Measurements from ENCODE around the gene PPP5C. TPM values are rescaled to one million over a fixed set of nuclear protein-coding genes. Genes with fewer than 3 reads are reported as not detected.
"Not testable (repeated sequence)": the region's sequence is repeated elsewhere in the genome, so short reads cannot be mapped to it uniquely, and the experiment has no call there.

The PPP5C gene
- total RNA-seq, 2 experiments from 2014 or later, result 84.6 to 85.1 TPM

DNA sequence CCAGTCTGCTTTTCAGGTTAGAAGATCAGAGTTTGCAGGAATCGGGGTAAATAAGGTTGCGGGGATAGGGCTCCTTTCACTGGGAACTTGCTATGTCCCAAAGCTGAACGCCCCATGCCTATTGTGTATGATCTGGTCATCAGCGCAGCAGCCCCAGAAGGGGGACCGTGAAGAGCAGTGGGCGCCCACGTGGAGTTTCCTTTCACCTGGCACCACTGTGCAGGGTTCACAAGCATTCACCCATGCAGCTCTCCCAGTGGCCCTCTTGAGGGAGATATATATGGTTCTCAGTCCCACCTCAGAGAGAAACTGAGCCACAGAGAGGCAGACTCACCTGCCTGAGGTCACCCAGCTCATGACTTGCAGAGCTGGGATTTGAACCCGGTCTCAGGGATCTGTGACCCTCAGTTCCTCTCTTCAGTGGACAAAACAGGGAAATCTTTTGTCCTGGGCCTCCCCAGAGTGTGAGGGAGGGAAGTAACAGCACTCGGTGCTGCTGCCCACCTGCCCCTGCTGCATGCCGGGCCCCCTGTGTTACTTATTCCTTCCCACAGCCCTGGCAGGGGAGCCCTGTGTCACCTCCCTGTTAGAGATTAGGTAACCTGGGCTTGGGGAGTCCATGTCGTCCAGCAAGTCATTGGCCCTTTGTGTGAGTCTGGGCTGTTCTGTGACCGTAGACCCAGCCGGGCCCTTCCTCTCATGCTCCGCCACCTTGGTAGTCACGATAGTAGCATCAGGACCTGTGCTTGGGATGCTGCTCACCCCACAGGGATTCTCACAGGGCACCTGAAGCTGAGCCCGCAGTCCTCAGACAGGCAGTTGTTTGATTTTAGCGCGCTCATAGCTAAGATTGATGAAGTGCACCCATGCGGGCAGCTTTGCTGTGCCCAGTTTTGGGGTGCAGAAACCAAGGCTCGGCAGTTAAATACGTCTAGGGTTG lies 27.9 kb downstream of the PPP5C start:
- Mint-ChIP-seq H3K4me3 (no peak overlapping the region), H3K27ac (no peak overlapping the region), H3K36me3 (ENCODE audit: low read depth) (peaks cover 38% of the 10 kb centered on the region), H3K27me3 (no peaks in the 10 kb centered on the region), H3K4me1 (peaks cover 16% of the 10 kb centered on the region), H3K9me3 (no peaks in the 10 kb centered on the region)
- DNase-seq, result no peak
- POLR2A ChIA-PET, result no interaction called here
- CTCF ChIA-PET, result no interaction called here

DNA sequence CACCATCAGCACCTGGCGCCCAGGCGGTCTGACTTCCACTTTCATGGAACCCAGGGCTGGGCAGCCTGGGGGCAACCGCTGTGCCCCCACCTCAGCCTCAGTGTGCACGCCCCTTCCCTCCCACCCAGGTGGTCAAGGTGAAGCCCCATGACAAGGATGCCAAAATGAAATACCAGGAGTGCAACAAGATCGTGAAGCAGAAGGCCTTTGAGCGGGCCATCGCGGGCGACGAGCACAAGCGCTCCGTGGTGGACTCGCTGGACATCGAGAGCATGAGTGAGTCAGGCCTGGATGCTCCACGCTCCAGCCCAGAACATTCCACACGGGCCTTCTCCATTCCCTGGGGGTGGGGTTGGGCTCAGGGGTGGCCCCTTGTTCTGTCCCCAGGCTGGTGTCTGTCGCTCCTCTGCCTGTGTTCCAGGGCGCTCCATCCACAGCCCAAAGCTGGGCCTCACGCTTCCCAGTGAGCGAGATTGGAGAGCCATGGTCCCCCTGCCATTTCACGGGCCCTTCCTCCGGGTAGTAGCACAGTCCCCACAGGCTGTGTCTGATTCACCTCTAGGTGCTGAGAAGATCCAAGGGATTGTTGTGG lies 28.7 kb downstream of the PPP5C start:
- POLR2A ChIA-PET, DNase-seq, H3K27me3 Mint-ChIP-seq, H3K27ac Mint-ChIP-seq, H3K4me3 Mint-ChIP-seq, H3K9me3 Mint-ChIP-seq, CTCF ChIA-PET: not testable (repeated sequence)
- peaks cover 16% of the 10 kb centered on the region for H3K4me1 Mint-ChIP-seq
- H3K36me3 Mint-ChIP-seq (ENCODE audit: low read depth), result peaks cover 42% of the 10 kb centered on the region

DNA sequence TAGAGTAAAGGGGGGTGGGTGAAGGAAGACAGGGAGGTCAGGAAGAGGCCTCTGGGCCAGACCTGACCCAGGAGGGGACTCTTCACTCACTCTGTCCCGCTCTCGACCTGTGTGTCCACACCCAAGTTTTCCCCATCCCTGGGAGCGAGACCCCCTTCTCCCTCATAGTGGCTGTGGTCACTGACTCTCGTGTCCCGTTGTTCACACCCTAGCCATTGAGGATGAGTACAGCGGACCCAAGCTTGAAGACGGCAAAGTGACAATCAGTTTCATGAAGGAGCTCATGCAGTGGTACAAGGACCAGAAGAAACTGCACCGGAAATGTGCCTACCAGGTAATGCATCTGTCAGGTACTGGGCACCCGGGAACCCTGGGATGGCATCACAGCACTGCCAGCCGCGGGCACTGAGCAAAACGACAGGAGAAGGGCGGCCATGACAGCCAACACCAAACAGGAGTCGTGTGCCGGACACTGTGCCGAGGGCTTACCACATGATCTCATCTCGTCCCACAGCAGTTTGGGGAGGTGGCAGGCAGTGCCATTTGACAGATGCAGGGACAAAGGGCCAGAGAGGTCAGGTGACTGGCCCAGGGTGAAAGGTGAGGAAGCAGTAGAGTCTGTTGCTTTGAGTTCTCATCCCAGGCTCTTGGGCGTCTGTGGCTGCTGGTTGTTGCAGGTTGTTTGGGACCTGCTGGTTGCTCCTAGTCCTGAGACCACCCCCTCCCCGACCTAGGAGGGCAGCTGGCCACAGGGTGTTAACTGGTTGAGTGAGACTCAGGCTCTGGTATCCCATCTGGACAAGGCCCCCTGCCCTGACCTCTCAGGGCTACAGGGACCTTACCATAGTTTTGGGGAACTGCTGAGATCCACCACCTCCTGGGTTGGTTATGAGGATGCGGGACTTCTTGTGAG lies 29.6 kb downstream of the PPP5C start:
- Mint-ChIP-seq H3K4me1 (peaks cover 9% of the 10 kb centered on the region), H3K36me3 (ENCODE audit: low read depth) (peaks cover 44% of the 10 kb centered on the region), H3K9me3 (no peaks in the 10 kb centered on the region), H3K27me3 (no peaks in the 10 kb centered on the region), H3K4me3 (no peak overlapping the region), H3K27ac (no peak overlapping the region)
- DNase-seq, result no peak
- ChIA-PET POLR2A (no interaction called here), CTCF (interaction anchor here (0.6 to 1.1 kb wide), 2 partner anchors 16 to 26 kb away, joined by 3 read pairs; no protein-coding TSS in a partner anchor)

DNA sequence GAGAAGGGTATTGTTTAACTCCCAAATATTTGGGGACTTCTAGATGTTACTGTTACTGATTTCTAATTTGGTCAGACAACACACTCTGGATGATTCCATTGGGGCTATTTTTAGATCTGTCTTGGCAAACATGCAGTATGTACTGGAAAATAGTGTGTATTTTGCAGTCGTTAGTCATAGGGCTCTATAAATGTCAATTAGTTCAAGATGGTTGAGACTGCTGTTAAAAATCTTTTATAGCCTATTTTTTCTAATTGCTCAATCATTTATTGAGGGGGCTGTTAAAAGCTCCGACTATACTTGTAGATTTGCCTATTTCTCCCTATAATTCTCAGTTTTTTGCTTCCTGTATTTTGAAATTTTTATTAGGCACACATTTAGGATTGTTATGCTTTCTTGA lies 31.4 kb downstream of the PPP5C start:
- Mint-ChIP-seq H3K36me3 (ENCODE audit: low read depth) (peaks cover 56% of the 10 kb centered on the region), H3K4me3 (no peak overlapping the region), H3K9me3 (no peaks in the 10 kb centered on the region), H3K27me3 (no peaks in the 10 kb centered on the region), H3K4me1 (no peaks in the 10 kb centered on the region), H3K27ac (no peak overlapping the region)
- ChIA-PET CTCF (interaction anchor here (1.0 kb wide), 1 partner anchor 14 kb away, joined by 4 read pairs; no protein-coding TSS in a partner anchor), POLR2A (no interaction called here)
- DNase-seq, result no peak

DNA sequence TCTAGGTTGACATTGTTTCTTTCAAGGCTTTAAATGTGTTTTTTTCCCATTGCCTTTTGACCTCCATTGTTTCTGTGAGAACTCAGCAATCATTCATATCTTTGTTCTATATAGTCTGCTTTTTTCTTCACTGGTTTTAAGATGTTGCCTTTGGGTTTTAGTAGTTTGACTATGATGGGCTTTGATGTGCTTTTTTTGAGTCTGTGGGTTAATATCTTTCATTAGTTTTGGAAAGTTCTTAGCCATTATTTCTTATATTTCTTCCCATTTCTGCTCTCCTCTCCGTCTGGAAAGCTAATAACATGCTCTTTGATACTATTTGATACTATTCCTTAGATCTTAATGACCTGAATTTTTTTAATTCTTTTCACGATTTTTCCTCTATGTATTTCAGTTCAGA lies 33.8 kb downstream of the PPP5C start:
- Mint-ChIP-seq H3K36me3 (ENCODE audit: low read depth) (peaks cover 70% of the 10 kb centered on the region), H3K27ac (no peak overlapping the region)

DNA sequence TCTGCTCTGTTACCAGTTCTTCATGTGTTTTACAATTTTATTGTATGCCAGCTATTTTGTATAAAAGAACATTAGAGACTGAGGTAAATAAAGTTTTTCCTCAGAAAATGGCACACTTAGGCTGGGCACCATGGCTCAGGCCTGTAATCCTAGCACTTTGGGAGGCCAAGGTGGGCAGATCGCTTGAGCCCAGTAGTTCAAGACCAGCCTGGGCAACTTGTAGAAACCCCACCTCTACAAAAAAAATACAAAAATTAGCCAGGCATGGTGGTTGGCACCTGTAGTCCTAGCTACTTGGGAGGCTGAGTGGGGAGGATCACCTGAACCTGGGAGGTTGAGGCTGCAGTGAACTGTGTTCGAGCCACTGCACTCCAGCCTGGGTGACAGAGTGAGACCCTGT lies 34.5 kb downstream of the PPP5C start:
- POLR2A ChIA-PET, result interaction anchor here (1.0 kb wide), 1 partner anchor 14 kb away, joined by 3 read pairs; no protein-coding TSS in a partner anchor
- Mint-ChIP-seq H3K4me1 (no peaks in the 10 kb centered on the region), H3K27me3 (no peaks in the 10 kb centered on the region), H3K36me3 (ENCODE audit: low read depth) (peaks cover 68% of the 10 kb centered on the region), H3K27ac (no peak overlapping the region), H3K4me3 (no peak overlapping the region), H3K9me3 (no peaks in the 10 kb centered on the region)
- no peak for DNase-seq
- CTCF ChIA-PET, result interaction anchor here (1.8 kb wide), 1 partner anchor 14 kb away, joined by 5 read pairs; no protein-coding TSS in a partner anchor

More for the DNA sequence above, 33.8 kb downstream of the PPP5C start:
- H3K4me3 Mint-ChIP-seq, result no peak overlapping the region
- ChIA-PET POLR2A (no interaction called here), CTCF (interaction anchor here (1.8 kb wide), 1 partner anchor 15 kb away, joined by 5 read pairs; no protein-coding TSS in a partner anchor)
- H3K4me1 Mint-ChIP-seq, result no peaks in the 10 kb centered on the region
- no peaks in the 10 kb centered on the region for H3K9me3 Mint-ChIP-seq
- H3K27me3 Mint-ChIP-seq, result no peaks in the 10 kb centered on the region
- DNase-seq, result no peak

DNA sequence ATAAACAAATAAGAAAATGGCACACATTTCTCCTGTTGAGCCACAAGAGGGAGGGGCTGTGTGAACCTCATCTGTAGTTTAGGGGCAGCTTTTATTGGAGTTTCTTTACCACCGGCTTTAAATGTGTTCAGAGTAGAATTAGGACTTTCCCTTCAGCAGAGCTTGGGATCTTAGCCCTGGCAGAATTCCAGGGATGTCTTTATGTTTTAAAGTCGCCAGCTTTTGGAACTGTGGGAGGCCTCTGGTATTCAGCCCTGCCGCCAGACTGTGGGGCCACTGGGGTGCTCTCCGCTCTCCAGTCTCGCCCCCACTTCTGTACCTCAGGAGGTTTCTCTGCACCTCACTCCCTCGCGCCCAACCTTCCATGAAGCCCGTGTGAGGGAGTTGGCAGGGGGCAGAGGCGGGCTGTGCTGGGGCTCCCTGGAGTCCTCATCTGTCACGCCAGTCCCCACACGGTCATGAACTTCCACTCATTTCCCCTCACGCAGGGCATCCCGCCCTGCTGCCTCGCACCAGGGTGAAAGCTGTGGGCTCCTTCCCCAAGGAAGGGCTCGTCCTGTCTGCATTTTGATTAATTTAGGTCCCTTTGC lies 35.0 kb downstream of the PPP5C start:
- Mint-ChIP-seq H3K36me3 (ENCODE audit: low read depth) (peaks cover 66% of the 10 kb centered on the region), H3K4me3 (no peak overlapping the region), H3K4me1 (no peaks in the 10 kb centered on the region), H3K27ac (no peak overlapping the region), H3K27me3 (no peaks in the 10 kb centered on the region), H3K9me3 (no peaks in the 10 kb centered on the region)
- CTCF ChIA-PET, result interaction anchor here (1.8 kb wide), 1 partner anchor 14 kb away, joined by 5 read pairs; no protein-coding TSS in a partner anchor
- no peak for DNase-seq
- POLR2A ChIA-PET, result interaction anchor here (1.0 kb wide), 1 partner anchor 13 kb away, joined by 3 read pairs; no protein-coding TSS in a partner anchor

DNA sequence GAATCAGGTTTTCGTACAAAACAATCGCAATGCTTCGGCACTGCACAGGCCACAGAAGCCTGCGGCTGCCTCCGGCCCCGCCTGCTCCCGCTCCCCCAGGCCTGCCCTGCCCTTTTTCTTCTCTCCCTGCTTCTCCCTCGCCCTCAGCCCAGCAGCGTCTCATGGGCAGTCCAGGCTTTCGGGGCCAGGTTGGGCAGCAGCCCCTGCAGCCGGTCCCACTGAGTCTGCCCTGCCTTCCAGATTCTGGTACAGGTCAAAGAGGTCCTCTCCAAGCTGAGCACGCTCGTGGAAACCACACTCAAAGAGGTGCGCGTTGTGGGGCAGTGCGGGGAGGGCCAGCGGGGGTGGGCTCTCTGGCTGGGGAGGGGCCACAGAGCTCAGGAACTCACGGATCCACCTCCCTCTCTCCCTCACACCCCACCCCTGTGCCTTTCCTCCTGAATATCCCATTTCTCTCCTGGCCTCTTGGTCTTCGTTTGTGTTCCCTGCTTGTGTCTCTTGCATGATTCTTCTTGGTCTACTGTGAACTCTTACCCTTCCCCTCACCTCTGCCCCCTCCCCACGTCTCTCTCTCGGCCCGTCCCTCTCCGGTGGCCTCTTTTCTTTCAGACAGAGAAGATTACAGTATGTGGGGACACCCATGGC lies 36.4 kb downstream of the PPP5C start:
- Mint-ChIP-seq H3K27ac (no peak overlapping the region), H3K9me3 (no peaks in the 10 kb centered on the region), H3K4me1 (no peaks in the 10 kb centered on the region), H3K27me3 (no peaks in the 10 kb centered on the region), H3K36me3 (ENCODE audit: low read depth) (peaks cover 71% of the 10 kb centered on the region), H3K4me3 (no peak overlapping the region)
- CTCF ChIA-PET, result no interaction called here
- no peak for DNase-seq
- POLR2A ChIA-PET, result no interaction called here

DNA sequence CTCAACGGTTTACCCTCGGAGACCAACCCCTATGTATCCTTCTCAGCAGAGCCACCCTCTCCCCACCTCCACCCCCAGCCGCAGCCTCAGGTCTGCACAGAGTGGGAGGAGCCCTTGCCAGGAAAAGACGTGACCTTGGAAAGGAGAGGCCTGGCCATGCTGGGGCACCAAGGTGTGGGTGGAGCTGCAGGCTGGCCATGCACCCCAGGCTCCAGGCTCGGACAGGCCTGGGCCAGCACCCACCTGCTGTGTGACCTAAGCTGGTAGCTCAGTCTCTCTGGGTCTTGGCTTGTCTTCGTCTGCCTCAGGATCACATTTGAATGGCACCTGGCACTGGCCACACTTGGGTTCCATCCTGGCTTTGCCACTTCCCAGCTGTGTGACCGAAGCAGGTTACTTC lies 37.0 kb downstream of the PPP5C start:
- H3K27ac Mint-ChIP-seq, result no peak overlapping the region
- ChIA-PET POLR2A (no interaction called here), CTCF (no interaction called here)
- H3K36me3 Mint-ChIP-seq (ENCODE audit: low read depth), result peaks cover 71% of the 10 kb centered on the region
- H3K4me3 Mint-ChIP-seq, result no peak overlapping the region
- H3K4me1 Mint-ChIP-seq, result no peaks in the 10 kb centered on the region
- no peak for DNase-seq
- H3K27me3 Mint-ChIP-seq, result no peaks in the 10 kb centered on the region
- no peaks in the 10 kb centered on the region for H3K9me3 Mint-ChIP-seq

DNA sequence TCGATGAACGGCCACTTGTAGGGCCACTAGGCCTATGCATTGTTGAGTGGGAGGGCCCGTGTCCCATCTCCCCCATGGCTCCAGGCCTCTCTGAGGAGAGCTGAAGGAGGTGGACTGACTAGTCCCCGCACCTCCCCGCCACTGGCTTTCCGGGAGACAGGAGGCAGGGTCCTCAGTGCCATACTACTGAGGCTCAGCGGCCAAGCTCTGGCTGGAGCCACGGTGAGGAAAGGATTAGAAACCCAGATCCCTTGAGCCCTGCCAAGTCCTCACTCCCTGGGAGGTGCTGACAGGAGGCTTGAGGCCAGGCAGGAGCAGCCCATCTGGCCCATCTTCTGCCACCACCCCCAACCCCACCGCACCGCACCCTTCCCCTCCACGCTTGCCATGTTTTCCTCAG lies 37.5 kb downstream of the PPP5C start:
- H3K27me3 Mint-ChIP-seq, result no peaks in the 10 kb centered on the region
- POLR2A ChIA-PET, result interaction anchor here (0.6 kb wide), 1 partner anchor 23 kb away, joined by 3 read pairs; no protein-coding TSS in a partner anchor
- no peak overlapping the region for H3K4me3 Mint-ChIP-seq
- H3K27ac Mint-ChIP-seq, result no peak overlapping the region
- no peak for DNase-seq
- H3K9me3 Mint-ChIP-seq, result peaks cover 1% of the 10 kb centered on the region
- CTCF ChIA-PET, result no interaction called here
- H3K36me3 Mint-ChIP-seq (ENCODE audit: low read depth), result peaks cover 73% of the 10 kb centered on the region
- no peaks in the 10 kb centered on the region for H3K4me1 Mint-ChIP-seq

DNA sequence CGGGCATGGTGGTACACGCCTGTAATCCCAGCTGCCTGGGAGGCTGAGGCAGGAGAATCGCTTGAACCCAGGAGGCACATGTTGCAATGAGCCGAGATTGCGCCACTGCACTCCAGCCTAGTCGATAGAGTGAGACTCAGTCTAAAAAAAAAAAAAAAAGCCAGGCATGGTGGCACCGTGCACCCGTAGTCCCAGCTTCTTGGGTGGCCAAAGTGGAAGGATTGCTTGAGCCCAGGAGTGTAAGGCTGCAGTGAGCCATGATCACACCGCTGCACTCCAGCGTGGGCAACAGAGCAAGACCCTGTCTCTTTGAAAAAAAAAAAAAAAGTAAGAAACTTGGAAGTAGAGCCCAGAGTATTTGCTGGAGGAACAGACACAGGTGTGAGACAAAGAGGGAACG lies 38.7 kb downstream of the PPP5C start:
- Mint-ChIP-seq H3K9me3 (peaks cover 2% of the 10 kb centered on the region), H3K4me3 (no peak overlapping the region), H3K4me1 (no peaks in the 10 kb centered on the region), H3K36me3 (ENCODE audit: low read depth) (peaks cover 71% of the 10 kb centered on the region), H3K27me3 (no peaks in the 10 kb centered on the region), H3K27ac (no peak overlapping the region)
- no peak for DNase-seq
- CTCF ChIA-PET, result no interaction called here
- POLR2A ChIA-PET, result interaction anchor here (1.4 kb wide), 1 partner anchor 15 kb away, joined by 3 read pairs; no protein-coding TSS in a partner anchor

DNA sequence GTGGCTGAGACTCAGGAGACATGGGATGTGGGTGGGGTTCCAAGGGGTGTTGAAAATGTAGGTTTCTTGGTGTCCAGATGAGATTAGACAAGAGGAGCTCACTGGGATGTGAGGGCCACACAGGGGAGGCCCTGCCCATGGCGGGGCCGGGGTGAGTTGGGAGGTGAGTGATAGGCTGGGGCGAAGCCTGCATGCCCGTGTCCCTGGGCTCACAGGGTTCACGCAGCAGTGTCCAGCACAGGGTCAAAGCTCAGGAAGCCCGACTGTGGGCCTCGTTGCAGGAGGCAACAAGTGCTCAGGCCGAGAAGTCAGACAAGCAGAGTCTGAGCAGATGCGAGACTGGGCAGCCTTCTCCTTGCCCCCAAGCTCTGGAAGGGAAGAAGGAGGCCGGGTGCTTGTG lies 39.3 kb downstream of the PPP5C start:
- Mint-ChIP-seq H3K4me1 (no peaks in the 10 kb centered on the region), H3K27ac (no peak overlapping the region), H3K9me3 (peaks cover 2% of the 10 kb centered on the region), H3K36me3 (ENCODE audit: low read depth) (peaks cover 69% of the 10 kb centered on the region), H3K27me3 (no peaks in the 10 kb centered on the region), H3K4me3 (no peak overlapping the region)
- DNase-seq, result no peak
- ChIA-PET CTCF (no interaction called here), POLR2A (interaction anchor here (1.4 kb wide), 1 partner anchor 15 kb away, joined by 3 read pairs; no protein-coding TSS in a partner anchor)
